Hematopoietic multipotent progenitor cell treated with erythropoietin and hydrocortisone succinate and interleukin-3 and kit ligand, for 8 days (in vitro differentiated cells): ENCODE data around the gene EIF2D.
"Not testable (repeated sequence)": the region's sequence is repeated elsewhere in the genome, so short reads cannot be mapped to it uniquely, and the experiment has no call there.

Source experiments
- DNase-seq: peaks from one replicate; pipeline ENCODE4 v3.0.0-alpha.2; 2015

Gene EIF2D, protein sequence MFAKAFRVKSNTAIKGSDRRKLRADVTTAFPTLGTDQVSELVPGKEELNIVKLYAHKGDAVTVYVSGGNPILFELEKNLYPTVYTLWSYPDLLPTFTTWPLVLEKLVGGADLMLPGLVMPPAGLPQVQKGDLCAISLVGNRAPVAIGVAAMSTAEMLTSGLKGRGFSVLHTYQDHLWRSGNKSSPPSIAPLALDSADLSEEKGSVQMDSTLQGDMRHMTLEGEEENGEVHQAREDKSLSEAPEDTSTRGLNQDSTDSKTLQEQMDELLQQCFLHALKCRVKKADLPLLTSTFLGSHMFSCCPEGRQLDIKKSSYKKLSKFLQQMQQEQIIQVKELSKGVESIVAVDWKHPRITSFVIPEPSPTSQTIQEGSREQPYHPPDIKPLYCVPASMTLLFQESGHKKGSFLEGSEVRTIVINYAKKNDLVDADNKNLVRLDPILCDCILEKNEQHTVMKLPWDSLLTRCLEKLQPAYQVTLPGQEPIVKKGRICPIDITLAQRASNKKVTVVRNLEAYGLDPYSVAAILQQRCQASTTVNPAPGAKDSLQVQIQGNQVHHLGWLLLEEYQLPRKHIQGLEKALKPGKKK

DNA sequence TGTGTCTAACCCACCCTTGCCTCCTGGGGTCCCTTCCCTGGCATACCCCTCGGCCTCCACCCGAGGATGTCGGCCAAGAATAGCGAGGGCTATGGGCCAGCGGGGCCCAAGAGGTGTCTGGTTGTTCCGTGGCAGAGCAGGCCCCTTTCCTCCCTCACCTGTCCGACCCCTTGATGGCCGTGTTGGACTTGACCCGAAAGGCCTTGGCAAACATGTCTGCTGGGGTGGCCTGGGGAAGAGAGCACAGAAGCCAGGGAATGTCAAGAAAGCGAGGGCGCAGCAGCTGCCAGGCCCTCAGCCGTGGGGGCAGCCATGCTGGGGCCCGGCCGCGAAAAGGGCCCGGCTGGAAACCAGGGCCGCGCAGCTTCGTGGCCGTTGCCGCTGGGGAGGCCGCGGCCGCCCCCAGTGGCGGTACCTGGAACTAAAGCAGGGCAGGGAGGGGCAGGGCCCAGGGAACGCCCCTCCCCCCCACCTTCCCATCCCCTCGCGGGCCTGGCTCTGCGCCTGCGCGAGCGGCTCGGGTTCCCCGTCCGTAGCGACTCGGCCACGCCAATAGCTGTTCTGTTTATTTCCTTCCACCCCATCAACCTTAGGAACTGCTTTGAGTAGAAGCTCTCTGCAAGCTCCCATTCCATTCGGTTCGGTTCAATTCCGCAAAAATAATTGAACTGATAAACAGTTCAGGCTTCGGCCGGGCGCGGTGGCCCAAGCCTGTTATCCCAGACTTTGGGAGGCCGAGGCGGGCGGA is at the start of gene EIF2D:
Gene EIF2D (minus strand): TSS at position 337 of the 748 bp plus-strand sequence. CDS start 123 bp downstream, at position 214.
- DNase-seq, result peak; percentile 91

GRCh38 chr1:206661161-206661820 is 49.0 kb upstream of the EIF2D start:
- no peak for DNase-seq

DNA sequence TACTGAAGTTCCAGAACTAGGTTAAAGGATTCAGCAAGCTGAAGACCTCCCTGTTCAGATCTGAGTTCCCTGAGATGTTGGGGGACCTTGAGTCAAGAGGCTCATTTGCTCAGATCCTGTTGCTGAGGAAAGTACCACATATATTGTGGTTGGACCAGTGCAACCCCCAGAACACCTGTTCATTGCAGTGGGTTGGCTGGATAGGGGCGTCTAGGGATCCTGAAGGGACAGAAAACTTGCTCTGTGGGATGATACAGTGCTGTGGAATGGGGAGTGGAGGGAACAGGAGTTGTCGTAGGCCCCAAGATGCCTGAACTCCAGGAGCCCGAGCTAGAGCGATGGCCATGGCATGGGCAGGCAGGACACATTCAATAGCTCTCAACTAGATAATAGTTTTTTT is 47.9 kb upstream of the EIF2D start:
- DNase-seq, result no peak

GRCh38 chr1:206658981-206659273 is 46.7 kb upstream of the EIF2D start:
- no peak for DNase-seq

DNA sequence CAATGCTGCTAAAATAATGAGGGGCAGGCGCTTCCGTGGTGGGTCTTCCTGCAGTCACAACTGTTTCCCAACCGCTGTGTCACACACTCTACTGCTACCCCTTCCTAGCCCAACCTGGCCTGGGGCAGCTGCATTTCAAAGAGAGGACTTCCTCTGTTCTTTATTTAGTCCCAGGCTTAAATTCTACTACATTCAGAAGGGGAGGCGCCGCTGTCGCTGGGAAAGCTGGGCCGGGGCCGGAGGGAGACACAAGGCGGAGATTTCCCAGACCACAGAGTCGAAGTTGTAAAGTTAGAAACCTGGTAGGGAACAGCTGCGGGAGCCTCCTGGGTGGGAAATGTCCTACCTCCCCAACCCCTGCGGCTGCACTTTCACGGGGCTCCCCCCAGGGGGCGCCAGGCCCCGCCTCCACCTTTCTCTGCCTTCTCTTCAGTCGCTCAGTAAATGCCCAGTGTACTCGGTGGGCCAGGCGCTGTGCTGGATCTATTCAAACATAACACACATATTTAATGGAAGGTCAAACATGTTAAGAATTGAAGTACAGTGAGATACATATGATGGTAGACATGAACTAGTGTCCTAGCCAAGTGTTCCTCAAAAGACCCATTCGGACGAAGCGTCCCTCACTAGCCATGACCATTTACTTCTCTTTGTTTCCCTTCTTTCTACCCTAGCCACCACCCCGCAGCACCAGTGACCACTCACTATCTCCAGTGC is 46.2 kb upstream of the EIF2D start:
- DNase-seq, result peak; percentile 75

- DNase-seq, result no peak
Observed at GRCh38 chr1:206657751-206658150, 45.5 kb upstream of the EIF2D start.

- DNase-seq, result no peak
Observed at GRCh38 chr1:206656936-206657335, 44.7 kb upstream of the EIF2D start.

DNA sequence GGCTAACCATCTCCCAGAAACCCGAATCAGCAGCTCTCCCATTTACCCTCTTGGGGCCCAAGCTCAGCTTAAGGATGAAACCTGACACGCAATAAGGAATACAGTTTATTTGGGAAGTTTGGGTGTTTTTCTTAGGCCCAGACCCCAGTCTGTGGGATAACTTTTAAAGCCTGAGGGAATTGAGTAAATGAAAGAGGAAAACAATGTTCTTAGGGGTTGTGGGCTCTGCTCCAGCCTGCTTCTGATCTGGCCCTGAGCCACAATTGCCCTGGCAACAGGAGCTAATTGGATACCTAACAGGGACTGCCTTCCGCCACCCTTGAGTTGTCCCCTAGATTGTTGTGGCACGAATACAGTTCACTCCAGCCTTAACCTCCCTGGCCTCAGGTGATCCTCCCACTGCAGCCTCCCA is 43.2 kb upstream of the EIF2D start:
- no peak for DNase-seq

- no peak for DNase-seq
Observed at GRCh38 chr1:206654828-206655227, 42.6 kb upstream of the EIF2D start.

DNA sequence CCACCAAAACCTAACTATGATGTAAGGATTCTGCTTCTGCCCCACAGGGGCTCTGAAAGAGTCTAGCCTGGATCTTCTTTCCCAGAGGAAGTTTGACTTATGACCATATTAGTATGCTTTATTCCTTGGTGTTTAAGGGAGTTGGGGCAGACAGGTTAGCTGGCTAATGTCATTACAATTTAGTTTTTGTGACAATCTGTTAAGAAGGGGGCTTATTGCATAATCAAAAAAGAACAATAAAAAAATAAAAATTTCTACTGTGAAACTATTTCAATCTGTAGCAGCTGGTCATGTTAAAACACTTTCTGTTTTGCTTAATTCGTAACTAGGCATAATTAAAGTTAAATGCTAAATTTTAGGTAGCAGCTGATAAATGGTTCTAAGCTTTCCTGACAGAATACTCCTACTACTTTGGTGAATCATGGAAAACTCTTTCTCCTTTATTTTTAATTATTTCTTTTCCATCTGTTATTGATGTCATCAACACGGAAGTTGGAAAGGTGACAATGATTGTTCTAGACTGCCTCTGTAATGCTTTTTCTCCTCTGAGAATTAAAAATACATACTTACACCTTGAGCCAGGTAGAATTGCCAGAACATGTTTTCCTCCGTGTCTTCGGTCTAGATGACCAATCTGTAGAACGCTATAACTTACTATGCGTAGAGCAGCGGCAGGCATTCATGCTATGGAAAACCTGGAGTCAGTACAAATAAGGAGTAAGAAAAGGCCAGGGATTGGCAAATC is 41.6 kb upstream of the EIF2D start:
- DNase-seq, result no peak

DNA sequence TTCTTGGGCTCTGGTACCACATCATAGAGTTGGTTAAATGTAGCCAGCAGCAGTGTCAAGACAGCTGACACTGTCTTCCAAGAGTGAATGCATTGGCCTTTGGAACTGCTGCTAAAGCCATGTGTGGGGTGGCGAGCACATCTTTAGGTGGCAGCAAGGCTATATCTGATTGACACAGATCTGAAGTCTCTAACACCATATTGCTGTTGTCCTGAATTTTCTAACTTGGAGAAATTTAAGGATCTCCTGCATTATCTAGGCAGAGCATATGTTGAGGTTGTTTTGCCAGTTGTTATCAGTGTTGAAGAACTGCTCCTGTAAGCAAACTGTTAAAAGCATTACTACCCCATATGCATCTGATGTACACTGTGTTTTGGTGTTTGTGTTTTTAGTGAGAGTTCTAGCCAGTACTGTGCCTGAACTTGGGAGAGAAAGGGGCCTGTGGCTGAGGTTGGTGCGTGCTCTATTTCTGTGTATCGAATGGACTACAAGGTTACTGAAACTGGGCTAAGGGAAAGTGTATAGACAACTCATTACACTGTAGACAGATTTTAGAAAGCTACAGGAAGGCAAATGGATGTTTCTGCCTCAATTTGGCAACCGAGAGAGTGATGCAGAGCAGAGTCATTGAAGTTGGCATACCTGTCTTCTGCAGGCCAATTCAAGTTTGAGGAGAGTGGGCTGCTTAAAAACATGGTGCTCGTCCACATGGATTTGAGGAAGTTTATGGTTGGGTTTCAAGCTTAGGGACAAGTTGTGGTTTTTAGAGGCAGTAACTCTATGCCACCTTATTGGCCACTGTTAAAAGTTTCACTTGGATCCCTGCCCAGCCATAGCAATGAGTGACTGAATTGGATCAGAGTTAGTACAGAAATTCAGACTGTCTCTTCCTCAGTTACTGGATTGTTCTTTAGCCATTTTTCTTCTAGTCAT is 40.0 kb upstream of the EIF2D start:
- peak; percentile 95 for DNase-seq

- DNase-seq, result no peak
Observed at GRCh38 chr1:206651014-206651413, 38.7 kb upstream of the EIF2D start.

DNA sequence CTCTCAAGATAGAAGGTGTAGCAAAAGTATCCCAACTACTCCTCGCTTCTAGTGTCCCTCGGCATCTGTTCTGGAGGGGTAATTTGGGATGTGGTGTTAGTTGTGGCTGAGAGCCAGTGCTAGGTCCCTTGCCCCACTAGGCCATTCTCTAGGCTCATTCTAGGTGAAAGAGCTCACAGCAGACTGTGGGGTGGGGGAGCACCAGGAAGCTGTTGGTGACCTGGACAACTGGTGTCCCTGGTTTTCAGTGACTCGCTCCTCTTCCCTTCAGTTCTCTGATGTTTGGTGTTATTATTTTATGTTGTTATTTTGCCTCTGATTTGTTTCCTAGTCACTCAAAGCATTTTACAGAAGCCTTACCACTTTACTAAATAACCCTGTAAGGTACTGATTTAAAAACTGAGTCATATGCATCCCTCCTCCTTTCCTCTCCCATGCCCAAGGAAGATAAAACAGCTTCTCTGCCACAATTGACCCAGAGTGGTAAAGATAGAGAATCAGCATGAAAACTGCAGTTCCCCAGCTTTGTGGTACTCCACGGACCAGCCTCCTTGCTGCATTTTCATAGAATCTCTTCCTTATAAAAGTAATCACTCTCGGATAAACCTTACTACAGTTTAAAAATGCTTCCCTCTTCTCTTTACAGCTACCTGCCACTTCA is 37.1 kb upstream of the EIF2D start:
- peak; percentile 56 for DNase-seq

GRCh38 chr1:206647224-206647623 is 35.0 kb upstream of the EIF2D start:
- DNase-seq, result no peak

DNA sequence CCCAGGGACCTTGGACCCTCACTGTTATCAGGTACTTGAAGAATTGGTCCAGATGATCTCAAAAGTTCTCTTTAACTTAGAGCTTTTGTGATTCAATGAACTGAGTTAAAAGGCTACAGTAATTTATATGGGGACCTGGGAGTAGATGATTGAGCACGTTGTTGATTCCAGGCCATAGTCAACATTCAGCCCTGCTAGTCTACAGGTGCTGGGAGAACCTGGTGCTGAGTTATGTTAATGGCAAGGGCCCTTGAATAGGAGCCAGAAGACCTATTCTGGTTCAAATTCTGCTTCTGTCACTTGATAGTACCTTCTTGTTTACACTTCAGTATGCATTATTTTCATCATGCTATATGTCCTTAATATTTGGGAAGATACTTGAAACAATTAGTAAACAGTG is 34.2 kb upstream of the EIF2D start:
- DNase-seq, result no peak

DNA sequence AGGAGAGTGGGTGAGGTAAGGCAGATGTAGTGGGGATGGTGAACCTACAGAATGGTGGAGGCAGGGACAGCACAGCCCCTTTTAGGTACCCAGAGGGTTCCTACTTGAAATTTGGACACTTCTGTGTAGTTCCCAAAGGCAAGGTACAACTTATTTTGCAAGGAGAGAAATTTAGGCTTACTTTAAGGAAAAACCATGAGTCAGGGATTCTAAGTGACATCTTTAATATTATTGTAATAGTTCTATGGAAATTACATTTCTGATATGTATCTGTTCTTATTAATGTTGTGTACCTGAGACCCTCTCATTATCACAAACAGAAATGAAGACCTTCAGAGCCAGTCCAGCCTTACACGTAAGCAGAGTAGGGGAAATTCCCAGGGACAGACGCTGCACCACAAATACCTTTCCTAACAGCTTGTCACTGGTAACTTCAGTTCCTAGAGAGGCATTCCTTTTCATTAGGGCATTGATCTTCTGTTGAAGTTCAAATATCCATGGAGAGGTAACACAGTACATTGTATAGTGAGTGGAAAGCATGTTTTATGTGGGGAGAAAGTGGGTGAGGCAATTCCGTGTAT is 30.9 kb upstream of the EIF2D start:
- DNase-seq, result no peak

DNA sequence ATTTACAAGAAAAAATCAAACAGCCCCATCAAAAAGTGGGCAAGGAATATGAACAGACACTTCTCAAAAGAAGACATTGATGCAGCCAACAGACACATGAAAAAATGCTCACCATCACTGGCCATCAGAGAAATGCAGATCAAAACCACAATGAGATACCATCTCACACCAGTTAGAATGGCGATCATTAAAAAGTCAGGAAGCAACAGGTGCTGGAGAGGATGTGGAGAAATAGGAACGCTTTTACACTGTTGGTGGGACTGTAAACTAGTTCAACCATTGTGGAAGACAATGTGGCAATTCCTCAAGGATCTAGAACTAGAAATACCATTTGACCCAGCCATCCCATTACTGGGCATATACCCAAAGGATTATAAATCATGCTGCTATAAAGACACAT is 29.8 kb upstream of the EIF2D start:
- DNase-seq, result not testable (repeated sequence)

GRCh38 chr1:206637605-206638004 is 25.3 kb upstream of the EIF2D start:
- no peak for DNase-seq

DNA sequence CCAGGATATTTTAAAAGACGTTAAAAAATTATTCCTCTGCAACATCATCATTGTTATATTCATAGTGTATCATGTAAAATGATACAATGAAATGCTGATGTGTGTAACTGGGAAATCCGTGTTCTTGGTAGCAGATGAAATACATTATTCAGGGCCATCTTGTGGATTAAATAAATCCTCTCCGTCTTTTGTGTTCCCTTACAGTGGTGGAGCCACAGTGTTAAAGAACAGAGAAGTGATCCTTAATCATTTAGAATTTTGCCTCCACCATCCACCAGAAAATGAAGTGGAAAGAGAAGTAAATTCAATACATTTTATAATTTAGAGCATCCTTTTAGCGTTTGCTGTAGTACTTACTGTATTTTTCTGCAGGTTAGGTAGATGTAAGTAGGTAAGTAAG is 24.4 kb upstream of the EIF2D start:
- no peak for DNase-seq

DNA sequence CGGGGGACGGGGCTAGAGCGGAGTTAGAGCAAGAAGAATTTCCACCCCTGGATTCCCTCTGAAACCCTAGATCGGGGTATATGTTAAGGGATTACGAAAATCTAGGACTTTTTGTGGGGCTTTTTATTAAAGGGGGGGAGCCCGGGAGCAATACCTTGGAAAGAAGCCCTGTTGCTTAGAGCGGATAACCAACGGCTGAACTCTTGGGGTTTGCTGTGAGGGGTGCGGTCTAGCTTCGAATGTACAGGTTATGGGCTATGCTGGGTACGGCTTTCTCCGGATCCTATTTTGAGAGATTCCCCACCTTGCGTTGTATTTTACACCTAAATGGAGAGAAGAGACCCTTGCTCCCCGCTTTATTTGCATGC is 23.7 kb upstream of the EIF2D start:
- peak; percentile 69 for DNase-seq
